ENCODE measurements around the gene LLPH.

The LLPH gene

GRCh38 chr12:66085998-66086397 is 44.6 kb downstream of the LLPH start:
- no peak overlapping the region for H3K9ac ChIP-seq (ENCODE audit: low read length)
- no peaks in the 10 kb centered on the region for H3K36me3 ChIP-seq (ENCODE audit: low read length)
- no peak overlapping the region for H2AFZ ChIP-seq (ENCODE audit: low read depth, low read length, severe bottlenecking)
- no peak overlapping the region for H3K27ac ChIP-seq (ENCODE audit: low read depth, low read length)
- H4K20me1 ChIP-seq (ENCODE audit: low read depth, low read length), result no peaks in the 10 kb centered on the region
- no peaks in the 10 kb centered on the region for H3K9me3 ChIP-seq (ENCODE audit: insufficient read depth, low read length)
- no peaks in the 10 kb centered on the region for H3K79me2 ChIP-seq (ENCODE audit: insufficient read depth, low read length)
- H3K4me3 ChIP-seq (ENCODE audit: insufficient read depth, low read length, poor library complexity, severe bottlenecking), result no peak overlapping the region
- no peaks in the 10 kb centered on the region for H3K9me2 ChIP-seq (replicated peaks; ENCODE audit: insufficient read depth, low read length)
- TF ChIP-seq CTCF (IDR thresholded peaks at IDR 0.05; ENCODE audit: insufficient read depth, low read length, poor library complexity, severe bottlenecking) (no peak), EZH2phosphoT487 (conservative IDR thresholded peaks at IDR 0.05; ENCODE audit: low read length) (no peak)
- no peaks in the 10 kb centered on the region for H3K27me3 ChIP-seq (ENCODE audit: low read length)
- H3F3A ChIP-seq (ENCODE audit: insufficient read depth), result no peaks in the 10 kb centered on the region
- H3K4me2 ChIP-seq (ENCODE audit: low read depth, low read length, poor library complexity, severe bottlenecking), result no peak overlapping the region

- H3K4me2 ChIP-seq (ENCODE audit: low read depth, low read length, poor library complexity, severe bottlenecking), result no peak overlapping the region
- no peaks in the 10 kb centered on the region for H3K27me3 ChIP-seq (ENCODE audit: low read length)
- no peaks in the 10 kb centered on the region for H3K9me2 ChIP-seq (replicated peaks; ENCODE audit: insufficient read depth, low read length)
- no peak overlapping the region for H2AFZ ChIP-seq (ENCODE audit: low read depth, low read length, severe bottlenecking)
- H3K9ac ChIP-seq (ENCODE audit: low read length), result no peak overlapping the region
- H3K9me3 ChIP-seq (ENCODE audit: insufficient read depth, low read length), result no peaks in the 10 kb centered on the region
- TF ChIP-seq EZH2phosphoT487 (conservative IDR thresholded peaks at IDR 0.05; ENCODE audit: low read length) (no peak), CTCF (IDR thresholded peaks at IDR 0.05; ENCODE audit: insufficient read depth, low read length, poor library complexity, severe bottlenecking) (no peak)
- H3F3A ChIP-seq (ENCODE audit: insufficient read depth), result no peaks in the 10 kb centered on the region
- H3K36me3 ChIP-seq (ENCODE audit: low read length), result no peaks in the 10 kb centered on the region
- no peak overlapping the region for H3K27ac ChIP-seq (ENCODE audit: low read depth, low read length)
- no peak overlapping the region for H3K4me3 ChIP-seq (ENCODE audit: insufficient read depth, low read length, poor library complexity, severe bottlenecking)
- H3K79me2 ChIP-seq (ENCODE audit: insufficient read depth, low read length), result no peaks in the 10 kb centered on the region
- no peaks in the 10 kb centered on the region for H4K20me1 ChIP-seq (ENCODE audit: low read depth, low read length)
Measured at GRCh38 chr12:66085213-66085612, 45.3 kb downstream of the LLPH start.

- no peaks in the 10 kb centered on the region for H4K20me1 ChIP-seq (ENCODE audit: low read depth, low read length)
- no peak overlapping the region for H3K4me2 ChIP-seq (ENCODE audit: low read depth, low read length, poor library complexity, severe bottlenecking)
- no peak overlapping the region for H3K27ac ChIP-seq (ENCODE audit: low read depth, low read length)
- H2AFZ ChIP-seq (ENCODE audit: low read depth, low read length, severe bottlenecking), result no peak overlapping the region
- no peaks in the 10 kb centered on the region for H3K9me2 ChIP-seq (replicated peaks; ENCODE audit: insufficient read depth, low read length)
- H3K36me3 ChIP-seq (ENCODE audit: low read length), result no peaks in the 10 kb centered on the region
- no peaks in the 10 kb centered on the region for H3F3A ChIP-seq (ENCODE audit: insufficient read depth)
- H3K27me3 ChIP-seq (ENCODE audit: low read length), result no peaks in the 10 kb centered on the region
- no peaks in the 10 kb centered on the region for H3K79me2 ChIP-seq (ENCODE audit: insufficient read depth, low read length)
- no peaks in the 10 kb centered on the region for H3K9me3 ChIP-seq (ENCODE audit: insufficient read depth, low read length)
- TF ChIP-seq EZH2phosphoT487 (conservative IDR thresholded peaks at IDR 0.05; ENCODE audit: low read length), result no peak
- no peak for TF ChIP-seq CTCF (IDR thresholded peaks at IDR 0.05; ENCODE audit: insufficient read depth, low read length, poor library complexity, severe bottlenecking)
- H3K9ac ChIP-seq (ENCODE audit: low read length), result no peak overlapping the region
- H3K4me3 ChIP-seq (ENCODE audit: insufficient read depth, low read length, poor library complexity, severe bottlenecking), result no peak overlapping the region
Measured at GRCh38 chr12:66083766-66084165, 46.8 kb downstream of the LLPH start.

Data from SU-DHL-6 (cell line).